ENCODE data around the gene AQP7. TPM values are rescaled to one million over a fixed set of nuclear protein-coding genes. Genes with fewer than 3 reads are reported as not detected.

The AQP7 gene
- total and polyA plus RNA-seq, 7 donors = 0.33 to 14.6 (median 5.7) TPM; not detected in 1

Small RNA genes lying within 50 kb of the gene (small RNA-seq; reads per million reads assigned to genes)
- gene AL356218.2 (0 reads per million in 3 donors), gene RF00019 (0 reads per million in 3 donors)

Other genes starting within 250 kb of the AQP7 start
- gene B4GALT1, start 235.2 kb downstream of the AQP7 start, total RNA-seq = 10 to 100 TPM; 20.3 to 28.0 (median 25.0) TPM
- 100 to 1,000 TPM in 1 of 3 donors, 10 to 100 TPM in 2; 24.0 to 107 (median 61.5) TPM for gene B4GALT1, start 235.2 kb downstream of the AQP7 start, polyA plus RNA-seq
- gene SPINK4, start 162.4 kb downstream of the AQP7 start, total RNA-seq = not detected
- gene SPINK4, start 162.4 kb downstream of the AQP7 start, polyA plus RNA-seq = 1,000 to 10,000 TPM in 1 of 3 donors, 100 to 1,000 TPM in 1, 10 to 100 TPM in 1; 26.4 to 1,105 (median 121) TPM
- gene BAG1, start 137.9 kb downstream of the AQP7 start, total RNA-seq = 100 to 1,000 TPM in 3 of 4 donors, 10 to 100 TPM in 1; 93.3 to 164 (median 135) TPM
- 100 to 1,000 TPM; 105 to 243 (median 198) TPM for gene BAG1, start 137.9 kb downstream of the AQP7 start, polyA plus RNA-seq
- gene CHMP5, start 137.5 kb downstream of the AQP7 start, total RNA-seq = 10 to 100 TPM; 54.6 to 79.6 (median 64.3) TPM
- gene CHMP5, start 137.5 kb downstream of the AQP7 start, polyA plus RNA-seq = 100 to 1,000 TPM in 2 of 3 donors, 10 to 100 TPM in 1; 80.6 to 307 (median 183) TPM
- gene NFX1, start 112.1 kb downstream of the AQP7 start, total RNA-seq = 10 to 100 TPM; 34.3 to 40.7 (median 38.6) TPM
- gene NFX1, start 112.1 kb downstream of the AQP7 start, polyA plus RNA-seq = 10 to 100 TPM; 15.7 to 18.6 (median 17.7) TPM
- 1 to 10 TPM; 3.0 to 6.9 (median 4.5) TPM for gene AQP3, start 45.0 kb upstream of the AQP7 start, total RNA-seq
- gene AQP3, start 45.0 kb upstream of the AQP7 start, polyA plus RNA-seq = 10 to 100 TPM in 1 of 3 donors, 1 to 10 TPM in 2; 1.6 to 13.6 (median 1.8) TPM
- 10 to 100 TPM in 2 of 4 donors, 1 to 10 TPM in 2; 8.2 to 17.2 (median 10.3) TPM for gene NOL6, start 71.4 kb upstream of the AQP7 start, total RNA-seq
- 10 to 100 TPM in 1 of 3 donors, 1 to 10 TPM in 2; 5.5 to 23.6 (median 7.8) TPM for gene NOL6, start 71.4 kb upstream of the AQP7 start, polyA plus RNA-seq
- gene ANKRD18B, start 121.7 kb upstream of the AQP7 start, total RNA-seq = under 1 TPM in 1 of 4 donors, not detected in 3; under 0.01 TPM
- gene ANKRD18B, start 121.7 kb upstream of the AQP7 start, polyA plus RNA-seq = under 1 TPM in 1 of 3 donors, not detected in 2; 0.60 TPM